H9 (cell line): ENCODE data around the gene DDC. TPM values are rescaled to one million over a fixed set of nuclear protein-coding genes. Genes with fewer than 3 reads are reported as not detected.

Experiments
- DNase-seq: peaks from one replicate; pipeline ENCODE4 v3.0.0-alpha.2; 2017
- H2AFZ ChIP-seq: one replicate; pipeline ENCODE4 v1.6.1; 2013; ENCODE audit warnings: mild to moderate bottlenecking, low read length, control low read depth, moderate library complexity
- H2AK5ac ChIP-seq: 2 replicates; pipeline ENCODE4 v1.6.1; 2013; ENCODE audit warnings: low read length, control low read depth, mixed read lengths; ENCODE audit not compliant: insufficient read length
- H2BK120ac ChIP-seq: one replicate; pipeline ENCODE4 v1.6.1; 2013; ENCODE audit warnings: low read depth, mild to moderate bottlenecking, low read length, control low read depth, inconsistent platforms; ENCODE audit not compliant: poor library complexity, severe bottlenecking
- H2BK12ac ChIP-seq: 2 replicates; pipeline ENCODE4 v1.6.1; 2013; ENCODE audit warnings: low read length, control low read depth, mixed read lengths, low read depth; ENCODE audit not compliant: insufficient read length
- H2BK15ac ChIP-seq: 2 replicates; pipeline ENCODE4 v1.6.1; 2013; ENCODE audit warnings: low read depth, low read length, control low read depth
- H2BK20ac ChIP-seq: one replicate; pipeline ENCODE4 v1.6.1; 2013; ENCODE audit warnings: low read depth, mild to moderate bottlenecking, low read length, control low read depth, inconsistent platforms; ENCODE audit not compliant: poor library complexity, severe bottlenecking
- H2BK5ac ChIP-seq: 2 replicates; pipeline ENCODE4 v1.6.1; 2013; ENCODE audit warnings: low read length, control low read depth, mixed read lengths; ENCODE audit not compliant: insufficient read length
- H3K14ac ChIP-seq: 2 replicates; pipeline ENCODE4 v1.6.1; 2013; ENCODE audit warnings: low read length, control low read depth; ENCODE audit not compliant: insufficient read depth
- H3K18ac ChIP-seq: 2 replicates; pipeline ENCODE4 v1.6.1; 2013; ENCODE audit warnings: low read depth, mild to moderate bottlenecking, mixed read lengths, low read length, control low read depth; ENCODE audit not compliant: insufficient read length
- H3K23ac ChIP-seq: 2 replicates; pipeline ENCODE4 v1.6.1; 2013; ENCODE audit warnings: low read length, control low read depth, mixed read lengths, low read depth; ENCODE audit not compliant: insufficient read length
- H3K23me2 ChIP-seq: 2 replicates; pipeline ENCODE4 v1.6.1; 2013; ENCODE audit warnings: low read depth, mild to moderate bottlenecking, mixed read lengths, low read length, control low read depth; ENCODE audit not compliant: insufficient read length, poor library complexity, severe bottlenecking
- H3K27ac ChIP-seq: 2 replicates; pipeline ENCODE4 v1.5.1; 2013; ENCODE audit warnings: low read length, control low read depth, mixed read lengths, low read depth; ENCODE audit not compliant: insufficient read length
- H3K27me3 ChIP-seq: 2 replicates; pipeline ENCODE4 v1.6.1; 2013; ENCODE audit warnings: low read length, control low read depth, inconsistent platforms; ENCODE audit not compliant: insufficient read depth
- H3K4ac ChIP-seq: 2 replicates; pipeline ENCODE4 v1.6.1; 2013; ENCODE audit warnings: low read depth, mild to moderate bottlenecking, control low read depth, inconsistent platforms, low read length, moderate library complexity
- H3K4me1 ChIP-seq: 2 replicates; pipeline ENCODE4 v1.6.1; 2013; ENCODE audit warnings: low read length, control low read depth, inconsistent platforms; ENCODE audit not compliant: insufficient read depth
- H3K4me2 ChIP-seq: 2 replicates; pipeline ENCODE4 v1.6.1; 2013; ENCODE audit warnings: low read length, control low read depth, mixed read lengths; ENCODE audit not compliant: insufficient read length, insufficient read depth
- H3K56ac ChIP-seq: 2 replicates; pipeline ENCODE4 v1.6.1; 2013; ENCODE audit warnings: low read depth, mild to moderate bottlenecking, mixed read lengths, low read length, control low read depth; ENCODE audit not compliant: insufficient read length
- H3K79me1 ChIP-seq: 2 replicates; pipeline ENCODE4 v1.6.1; 2013; ENCODE audit warnings: low read depth, mild to moderate bottlenecking, moderate library complexity, low read length, control low read depth, inconsistent platforms; ENCODE audit not compliant: insufficient read depth, poor library complexity, severe bottlenecking
- H3K79me2 ChIP-seq: 2 replicates; pipeline ENCODE4 v1.6.1; 2013; ENCODE audit warnings: low read length, control low read depth, inconsistent platforms; ENCODE audit not compliant: insufficient read depth
- H3K9ac ChIP-seq: 2 replicates; pipeline ENCODE4 v1.6.1; 2013; ENCODE audit warnings: low read length, control low read depth, mixed read lengths; ENCODE audit not compliant: insufficient read length; ENCODE audit errors: extremely low read depth
- H3K9me3 ChIP-seq: one replicate; pipeline ENCODE4 v1.6.1; 2013; ENCODE audit warnings: low read depth, low read length, inconsistent platforms; ENCODE audit not compliant: control insufficient read depth
- H3T11ph ChIP-seq: one replicate; pipeline ENCODE4 v1.6.1; 2013; ENCODE audit warnings: mild to moderate bottlenecking, low read length, control low read depth, inconsistent platforms
- H4K20me1 ChIP-seq: one replicate; pipeline ENCODE4 v1.6.1; 2013; ENCODE audit not compliant: control insufficient read depth, insufficient read length, insufficient read depth
- H4K5ac ChIP-seq: 2 replicates; pipeline ENCODE4 v1.6.1; 2013; ENCODE audit warnings: low read depth, mild to moderate bottlenecking, mixed read lengths, low read length, control low read depth; ENCODE audit not compliant: insufficient read length
- H4K8ac ChIP-seq: replicated peaks from 2 replicates; pipeline ENCODE4 v1.6.1; 2013; ENCODE audit warnings: low read length, control low read depth, mixed read lengths, low read depth; ENCODE audit not compliant: insufficient read length
- H4K91ac ChIP-seq: 2 replicates; pipeline ENCODE4 v1.6.1; 2013; ENCODE audit warnings: low read depth, mild to moderate bottlenecking, moderate library complexity, mixed read lengths, low read length, control low read depth; ENCODE audit not compliant: insufficient read length
- H3K27ac Mint-ChIP-seq, 3 experiments: 2 replicates in 2 of 3; 3 replicates in 1 of 3; pipeline ENCODE4 v1.8.0; 2020 to 2021; ENCODE audit warnings: mixed read lengths in 3 of 3, mild to moderate bottlenecking in 1 of 3, moderate library complexity in 1 of 3
- H3K27me3 Mint-ChIP-seq: 2 replicates; pipeline ENCODE4 v1.8.0; 2021; ENCODE audit warnings: low read depth, mild to moderate bottlenecking, moderate library complexity, mixed read lengths
- H3K36me3 Mint-ChIP-seq, 3 experiments: 2 replicates in 2 of 3; 3 replicates in 1 of 3; pipeline ENCODE4 v1.8.0; 2020 to 2021; ENCODE audit warnings: low read depth in 3 of 3, mixed read lengths in 3 of 3; ENCODE audit not compliant: insufficient read depth in 1 of 3
- H3K4me1 Mint-ChIP-seq, 2 experiments: 2 replicates each; pipeline ENCODE4 v1.8.0; 2020; ENCODE audit warnings: mixed read lengths in 2 of 2
- H3K4me3 Mint-ChIP-seq, 2 experiments: 2 replicates in 1 of 2; 3 replicates in 1 of 2; pipeline ENCODE4 v1.8.0; 2020 to 2021; ENCODE audit warnings: mild to moderate bottlenecking in 2 of 2, mixed read lengths in 2 of 2, moderate library complexity in 1 of 2
- H3K9me3 Mint-ChIP-seq, 2 experiments: 2 replicates in 1 of 2; 3 replicates in 1 of 2; pipeline ENCODE4 v1.8.0; 2020; ENCODE audit warnings: mild to moderate bottlenecking in 2 of 2, mixed read lengths in 2 of 2, moderate library complexity in 1 of 2
- WGBS: extraction: QIAGEN DNeasy Blood & Tissue Kit; methylation state at CpG from one replicate; pipeline ENCODE4 v1.1.7; 2013; ENCODE audit warnings: missing lambda C conversion rate, low lambda C conversion rate, mixed read lengths; ENCODE audit not compliant: insufficient read length; ENCODE audit errors: extremely low coverage; 5-methylcytosine and 5-hydroxymethylcytosine counted together
- total RNA-seq: library from RNA; stranded (reverse); gene quantifications from 2 replicates; pipeline ENCODE4 v1.2.1, GENCODE V29; 2021
- TF ChIP-seq, protein P1 (sequence below): fragments of 200-600 bp; sonication (generic); conservative IDR thresholded peaks from 3 replicates; pipeline ENCODE4 v1.8.0; 2021; ENCODE audit warnings: antibody characterized with exemption, mild to moderate bottlenecking

The DDC gene
- total RNA-seq, 1 experiment from 2014 or later: not detected

GRCh38 chr7:50544992-50545391, 20.2 kb downstream of the DDC start:
- H3K27me3 ChIP-seq: no peaks in the 10 kb centered on the region
- H3K79me1 ChIP-seq: no peaks in the 10 kb centered on the region
- H3T11ph ChIP-seq: no peak overlapping the region
- Mint-ChIP-seq H3K4me3 (no peak overlapping the region), H3K27me3 (no peaks in the 10 kb centered on the region; the same call in none of the 2 replicates), H3K4me1 (0 out of 4 replicates have a peak, but pooled peaks cover 0 to 2% of the 10 kb centered on the region in 2 experiments), H3K36me3 (no peaks in the 10 kb centered on the region; a peak in 1 of 7 replicates), H3K27ac (no peak overlapping the region), H3K9me3 (no peaks in the 10 kb centered on the region; a peak in 1 of 5 replicates)
- no peak overlapping the region for H3K14ac ChIP-seq
- TF ChIP-seq, protein P1, sequence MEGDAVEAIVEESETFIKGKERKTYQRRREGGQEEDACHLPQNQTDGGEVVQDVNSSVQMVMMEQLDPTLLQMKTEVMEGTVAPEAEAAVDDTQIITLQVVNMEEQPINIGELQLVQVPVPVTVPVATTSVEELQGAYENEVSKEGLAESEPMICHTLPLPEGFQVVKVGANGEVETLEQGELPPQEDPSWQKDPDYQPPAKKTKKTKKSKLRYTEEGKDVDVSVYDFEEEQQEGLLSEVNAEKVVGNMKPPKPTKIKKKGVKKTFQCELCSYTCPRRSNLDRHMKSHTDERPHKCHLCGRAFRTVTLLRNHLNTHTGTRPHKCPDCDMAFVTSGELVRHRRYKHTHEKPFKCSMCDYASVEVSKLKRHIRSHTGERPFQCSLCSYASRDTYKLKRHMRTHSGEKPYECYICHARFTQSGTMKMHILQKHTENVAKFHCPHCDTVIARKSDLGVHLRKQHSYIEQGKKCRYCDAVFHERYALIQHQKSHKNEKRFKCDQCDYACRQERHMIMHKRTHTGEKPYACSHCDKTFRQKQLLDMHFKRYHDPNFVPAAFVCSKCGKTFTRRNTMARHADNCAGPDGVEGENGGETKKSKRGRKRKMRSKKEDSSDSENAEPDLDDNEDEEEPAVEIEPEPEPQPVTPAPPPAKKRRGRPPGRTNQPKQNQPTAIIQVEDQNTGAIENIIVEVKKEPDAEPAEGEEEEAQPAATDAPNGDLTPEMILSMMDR: no peak
- H3K23ac ChIP-seq: no peak overlapping the region
- no peaks in the 10 kb centered on the region for H3K4me1 ChIP-seq
- H4K5ac ChIP-seq: no peak overlapping the region
- no peak overlapping the region for H2BK120ac ChIP-seq
- H3K4ac ChIP-seq: no peak overlapping the region
- H2AK5ac ChIP-seq: no peak overlapping the region
- H3K79me2 ChIP-seq: no peaks in the 10 kb centered on the region
- no peak overlapping the region for H4K91ac ChIP-seq
- no peak overlapping the region for H3K9ac ChIP-seq
- no peaks in the 10 kb centered on the region for H4K20me1 ChIP-seq
- H3K27ac ChIP-seq: no peak overlapping the region
- DNase-seq: no peak
- no peak overlapping the region for H3K4me2 ChIP-seq
- H3K56ac ChIP-seq: no peak overlapping the region
- H2BK20ac ChIP-seq: no peak overlapping the region
- no peaks in the 10 kb centered on the region for H3K9me3 ChIP-seq
- H2BK15ac ChIP-seq: no peak overlapping the region
- no peak overlapping the region for H3K18ac ChIP-seq
- no CpG with 5 or more reads among the region's 6 CpGs for WGBS
- no peak overlapping the region for H4K8ac ChIP-seq
- no peaks in the 10 kb centered on the region for H3K23me2 ChIP-seq
- no peak overlapping the region for H2BK5ac ChIP-seq
- no peak overlapping the region for H2AFZ ChIP-seq
- H2BK12ac ChIP-seq: no peak overlapping the region
